Smooth muscle cell (in vitro differentiated cells): ENCODE results near the gene DRD4. TPM values are rescaled to one million over a fixed set of nuclear protein-coding genes. Genes with fewer than 3 reads are reported as not detected.

Experiments
- DNase-seq: peaks from one replicate; lab custom pipeline; 2025; ENCODE audit not compliant: unreplicated experiment; lab: John Stamatoyannopoulos, UW
- H2AFZ ChIP-seq: fragments of 200-600 bp; sonication (generic); 2 replicates; pipeline ENCODE4 v1.6.0; 2016; ENCODE audit warnings: antibody characterized with exemption, low read depth, mild to moderate bottlenecking
- H3F3A ChIP-seq: fragments of 200-600 bp; sonication (generic); 2 replicates; pipeline ENCODE4 v1.6.0; 2017; ENCODE audit warnings: antibody characterized with exemption, low read depth
- H3K27ac ChIP-seq: fragments of 200-600 bp; sonication (generic); 2 replicates; pipeline ENCODE4 v1.5.1; 2016; ENCODE audit warnings: low read depth, mild to moderate bottlenecking
- H3K27me3 ChIP-seq: fragments of 200-600 bp; sonication (generic); 2 replicates; pipeline ENCODE4 v1.6.1; 2016; ENCODE audit warnings: low read depth, mild to moderate bottlenecking
- H3K36me3 ChIP-seq: fragments of 200-600 bp; sonication (generic); 2 replicates; pipeline ENCODE4 v1.5.1; 2016; ENCODE audit warnings: low read depth
- H3K4me1 ChIP-seq: fragments of 200-600 bp; sonication (generic); 2 replicates; pipeline ENCODE4 v1.5.1; 2016; ENCODE audit warnings: low read depth
- H3K4me2 ChIP-seq: fragments of 200-600 bp; sonication (generic); 2 replicates; pipeline ENCODE4 v1.6.0; 2016; ENCODE audit warnings: mild to moderate bottlenecking
- H3K4me3 ChIP-seq: fragments of 200-600 bp; sonication (generic); 2 replicates; pipeline ENCODE4 v1.5.1; 2016; ENCODE audit warnings: mild to moderate bottlenecking
- H3K79me2 ChIP-seq: fragments of 200-600 bp; sonication (generic); 2 replicates; pipeline ENCODE4 v1.6.0; 2016; ENCODE audit warnings: low read depth, mild to moderate bottlenecking
- H3K9ac ChIP-seq: fragments of 200-600 bp; sonication (generic); 2 replicates; pipeline ENCODE4 v1.6.0; 2016; ENCODE audit warnings: low read depth
- H3K9me3 ChIP-seq: fragments of 200-600 bp; sonication (generic); replicated peaks from 2 replicates; pipeline ENCODE4 v1.5.1; 2016; ENCODE audit warnings: low read depth
- H4K20me1 ChIP-seq: fragments of 200-600 bp; sonication (generic); 2 replicates; pipeline ENCODE4 v1.6.0; 2016; ENCODE audit warnings: low read depth
- WGBS: methylation state at CpG from one replicate; pipeline ENCODE4 v1.1.7; 2016; ENCODE audit warnings: low lambda C conversion rate; 5-methylcytosine and 5-hydroxymethylcytosine counted together
- polyA plus RNA-seq: library from polyadenylated mRNA; unstranded; fragments of >200 nt; fragmentation: Nextera tagmentation; extraction: Ambion mirVana; gene quantifications from 2 replicates; pipeline ENCODE4 v1.2.1, GENCODE V29; 2016
- total RNA-seq: library from RNA; depleted of rRNA; stranded (reverse); fragments of >200 nt; gene quantifications from 2 replicates; pipeline ENCODE4 v1.2.3, GENCODE V29; 2014
- TF ChIP-seq, protein P1 (sequence below): fragments of 200-600 bp; sonication (generic); IDR thresholded peaks from 2 replicates; pipeline ENCODE4 v1.5.1; 2017; ENCODE audit warnings: borderline replicate concordance, mild to moderate bottlenecking, antibody characterized with exemption; ENCODE audit not compliant: insufficient read depth, poor library complexity, severe bottlenecking

The DRD4 gene
- total and polyA plus RNA-seq, 2 experiments from 2014 or later = 2.7 TPM; not detected in 1

DNA sequence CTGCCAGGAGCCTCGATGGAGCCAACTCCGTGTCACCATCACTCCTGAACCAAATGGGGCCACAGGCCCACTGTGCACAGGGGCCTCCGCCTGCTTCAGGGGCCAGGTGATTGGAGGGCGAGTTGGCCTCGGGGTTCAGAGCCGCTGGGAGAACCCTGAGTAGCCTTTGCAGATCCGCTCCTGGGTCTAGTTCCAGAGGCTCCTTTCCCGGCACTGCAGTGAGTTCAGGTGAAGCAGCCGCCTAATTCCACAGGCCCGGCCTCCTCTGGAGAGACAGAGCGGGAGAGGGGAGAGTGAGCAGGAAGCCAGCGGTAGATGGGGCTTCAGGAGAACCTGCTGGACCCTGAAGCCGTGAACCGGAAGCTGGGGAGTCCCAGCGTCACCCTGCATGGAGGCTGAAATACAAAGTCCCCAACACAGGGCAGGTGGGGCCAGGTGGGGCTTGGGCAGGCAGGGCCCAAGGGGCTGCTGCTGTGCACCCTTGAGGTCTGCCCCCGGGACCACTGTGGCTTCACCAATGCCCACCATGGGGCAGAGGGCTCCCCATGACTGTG lies 22.5 kb downstream of the DRD4 start:
- Histone ChIP-seq H4K20me1 (peaks cover 54% of the 10 kb centered on the region), H2AFZ (no peak overlapping the region), H3K4me1 (no peaks in the 10 kb centered on the region), H3F3A (no peaks in the 10 kb centered on the region), H3K36me3 (no peaks in the 10 kb centered on the region), H3K79me2 (no peaks in the 10 kb centered on the region), H3K9ac (no peak overlapping the region), H3K4me2 (no peak overlapping the region), H3K9me3 (no peaks in the 10 kb centered on the region), H3K27ac (no peak overlapping the region), H3K4me3 (no peak overlapping the region), H3K27me3 (no peaks in the 10 kb centered on the region)
- TF ChIP-seq, protein P1, sequence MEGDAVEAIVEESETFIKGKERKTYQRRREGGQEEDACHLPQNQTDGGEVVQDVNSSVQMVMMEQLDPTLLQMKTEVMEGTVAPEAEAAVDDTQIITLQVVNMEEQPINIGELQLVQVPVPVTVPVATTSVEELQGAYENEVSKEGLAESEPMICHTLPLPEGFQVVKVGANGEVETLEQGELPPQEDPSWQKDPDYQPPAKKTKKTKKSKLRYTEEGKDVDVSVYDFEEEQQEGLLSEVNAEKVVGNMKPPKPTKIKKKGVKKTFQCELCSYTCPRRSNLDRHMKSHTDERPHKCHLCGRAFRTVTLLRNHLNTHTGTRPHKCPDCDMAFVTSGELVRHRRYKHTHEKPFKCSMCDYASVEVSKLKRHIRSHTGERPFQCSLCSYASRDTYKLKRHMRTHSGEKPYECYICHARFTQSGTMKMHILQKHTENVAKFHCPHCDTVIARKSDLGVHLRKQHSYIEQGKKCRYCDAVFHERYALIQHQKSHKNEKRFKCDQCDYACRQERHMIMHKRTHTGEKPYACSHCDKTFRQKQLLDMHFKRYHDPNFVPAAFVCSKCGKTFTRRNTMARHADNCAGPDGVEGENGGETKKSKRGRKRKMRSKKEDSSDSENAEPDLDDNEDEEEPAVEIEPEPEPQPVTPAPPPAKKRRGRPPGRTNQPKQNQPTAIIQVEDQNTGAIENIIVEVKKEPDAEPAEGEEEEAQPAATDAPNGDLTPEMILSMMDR = no peak
- WGBS = 96% methylated on average over 16 of the region's 16 CpGs
- no peak for DNase-seq

DNA sequence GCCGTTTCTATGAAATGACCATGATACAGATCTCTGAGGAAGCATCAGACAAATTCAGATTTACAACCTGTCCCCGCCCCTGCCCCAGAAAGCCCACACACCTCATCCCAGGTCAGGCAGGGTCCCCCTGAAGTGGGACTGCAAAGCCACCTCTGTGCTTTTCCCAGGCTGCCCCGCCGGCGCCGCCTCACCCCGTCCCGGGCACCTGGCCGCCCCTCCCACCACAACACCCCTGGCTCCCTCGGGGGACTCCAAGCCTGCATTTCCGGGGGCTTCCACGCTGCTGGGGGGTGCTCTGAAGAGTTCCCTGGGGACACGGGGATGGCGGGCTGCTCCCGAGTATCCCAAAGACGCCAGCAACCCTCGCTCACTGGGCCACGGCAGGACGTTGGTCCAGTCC lies 23.2 kb downstream of the DRD4 start:
- 95% methylated on average over 16 of the region's 19 CpGs for WGBS
- no peak for DNase-seq
- Histone ChIP-seq H4K20me1 (peaks cover 52% of the 10 kb centered on the region), H3K4me3 (no peak overlapping the region), H3K9ac (no peak overlapping the region), H3K36me3 (no peaks in the 10 kb centered on the region), H3K27me3 (no peaks in the 10 kb centered on the region), H3K79me2 (no peaks in the 10 kb centered on the region), H3K4me1 (no peaks in the 10 kb centered on the region), H3K9me3 (no peaks in the 10 kb centered on the region), H3K4me2 (no peak overlapping the region), H3F3A (no peaks in the 10 kb centered on the region), H2AFZ (no peak overlapping the region), H3K27ac (no peak overlapping the region)
- TF ChIP-seq, protein P1 = no peak

DNA sequence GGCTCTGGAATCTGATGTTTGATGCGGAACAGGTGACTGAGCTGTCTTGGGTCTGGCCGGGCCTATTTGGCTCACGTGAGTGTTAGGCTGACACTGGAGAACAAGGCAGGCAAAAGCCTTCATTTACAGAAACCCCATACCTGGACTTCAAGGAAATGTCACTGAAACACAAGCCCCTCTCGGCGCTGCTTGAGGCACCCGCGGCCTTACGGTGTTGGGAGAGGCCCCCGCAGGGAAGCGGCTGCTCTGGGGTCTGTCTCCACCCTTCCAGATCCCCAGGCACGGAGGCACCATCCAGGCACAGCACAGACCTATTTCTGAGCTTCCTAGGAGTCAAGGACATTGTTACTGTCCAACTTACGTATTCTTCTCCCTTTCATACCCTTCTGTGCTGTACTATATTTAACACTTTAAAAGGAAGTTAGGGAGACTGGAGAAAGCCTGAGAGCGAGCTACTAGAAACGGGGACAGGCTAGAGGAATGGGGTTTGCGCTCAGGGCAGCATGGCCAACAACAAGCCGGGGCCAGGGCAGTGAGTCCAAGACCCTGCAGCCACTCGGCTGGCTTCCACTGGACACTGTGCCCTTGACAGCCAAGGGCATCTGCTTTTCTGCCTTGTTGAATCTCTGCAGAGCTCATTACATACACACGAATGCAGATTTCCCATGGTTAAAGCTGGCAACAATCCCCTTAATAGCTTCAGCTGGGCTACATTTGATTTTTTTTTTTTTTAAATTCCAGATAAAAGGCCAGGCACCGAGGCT lies 23.8 kb downstream of the DRD4 start:
- Histone ChIP-seq H3K9ac (no peak overlapping the region), H3K27me3 (no peaks in the 10 kb centered on the region), H3K4me2 (no peak overlapping the region), H3K4me1 (no peaks in the 10 kb centered on the region), H3K36me3 (no peaks in the 10 kb centered on the region), H3K4me3 (no peak overlapping the region), H2AFZ (no peak overlapping the region), H3K79me2 (no peaks in the 10 kb centered on the region), H3F3A (no peaks in the 10 kb centered on the region), H4K20me1 (peaks cover 56% of the 10 kb centered on the region), H3K9me3 (no peaks in the 10 kb centered on the region), H3K27ac (no peak overlapping the region)
- no peak for DNase-seq
- 91% methylated on average over 19 of the region's 19 CpGs for WGBS
- TF ChIP-seq, protein P1 = no peak
